Suprapubic skin (tissue), 4 donors: ENCODE data around the gene DDX31. TPM values are rescaled to one million over a fixed set of nuclear protein-coding genes. Genes with fewer than 3 reads are reported as not detected.

Experiments
- DNase-seq, 2 donors: peaks; one replicate each; pipeline ENCODE4 v3.0.0-alpha.2; 2019; ENCODE audit warnings: low spot score in 2 of 2
- H3K27ac ChIP-seq: fragments of 200-600 bp; sonication (generic); one replicate; pipeline ENCODE4 v1.5.1; 2019
- H3K27me3 ChIP-seq: fragments of 200-600 bp; sonication (generic); one replicate; pipeline ENCODE4 v1.5.1; 2019
- H3K36me3 ChIP-seq: fragments of 200-600 bp; sonication (generic); one replicate; pipeline ENCODE4 v1.5.1; 2019
- H3K4me1 ChIP-seq: fragments of 200-600 bp; sonication (generic); one replicate; pipeline ENCODE4 v1.5.1; 2019
- H3K4me3 ChIP-seq: fragments of 200-600 bp; sonication (generic); one replicate; pipeline ENCODE4 v1.5.1; 2019; ENCODE audit warnings: mild to moderate bottlenecking
- H3K9me3 ChIP-seq: fragments of 200-600 bp; sonication (generic); one replicate; pipeline ENCODE4 v1.5.1; 2019
- EP300 ChIP-seq: sonication (generic); formaldehyde crosslinking; IDR thresholded peaks from one replicate; pipeline ENCODE4 v1.6.1; 2017; ENCODE audit warnings: antibody characterized with exemption
- POLR2A ChIP-seq, 2 donors: fragments of 450-650 bp; IDR thresholded peaks; one replicate each; pipeline ENCODE4 v1.6.1; 2017; ENCODE audit warnings: antibody characterized with exemption in 2 of 2, mild to moderate bottlenecking in 2 of 2, moderate library complexity in 2 of 2
- POLR2AphosphoS5 ChIP-seq, 3 donors: sonication (generic); formaldehyde crosslinking; IDR thresholded peaks; one replicate each; pipeline ENCODE4 v1.6.1; 2017; ENCODE audit warnings: antibody characterized with exemption in 3 of 3
- WGBS: methylation state at CpG from one replicate; pipeline ENCODE4 v1.1.5; 2018; 5-methylcytosine and 5-hydroxymethylcytosine counted together
- total RNA-seq, 4 donors: library from RNA; depleted of rRNA; stranded (reverse); fragments of >200 nt; gene quantifications; one replicate each; pipeline ENCODE4 v1.1.0, GENCODE V29; 2016
- TF ChIP-seq, protein P1 (sequence below), 2 donors: fragments of 200-600 bp in 1 of 2; fragments of 450-650 bp in 1 of 2; sonication (generic) in 1 of 2; IDR thresholded peaks; one replicate each; pipeline ENCODE4 v1.5.1; 2016 to 2019; ENCODE audit warnings: antibody characterized with exemption in 2 of 2, mild to moderate bottlenecking in 1 of 2, moderate library complexity in 1 of 2

DDX31 gene
- total RNA-seq, 4 donors from 2014 or later, result 18.6 to 35.8 (median 20.5) TPM

DNA sequence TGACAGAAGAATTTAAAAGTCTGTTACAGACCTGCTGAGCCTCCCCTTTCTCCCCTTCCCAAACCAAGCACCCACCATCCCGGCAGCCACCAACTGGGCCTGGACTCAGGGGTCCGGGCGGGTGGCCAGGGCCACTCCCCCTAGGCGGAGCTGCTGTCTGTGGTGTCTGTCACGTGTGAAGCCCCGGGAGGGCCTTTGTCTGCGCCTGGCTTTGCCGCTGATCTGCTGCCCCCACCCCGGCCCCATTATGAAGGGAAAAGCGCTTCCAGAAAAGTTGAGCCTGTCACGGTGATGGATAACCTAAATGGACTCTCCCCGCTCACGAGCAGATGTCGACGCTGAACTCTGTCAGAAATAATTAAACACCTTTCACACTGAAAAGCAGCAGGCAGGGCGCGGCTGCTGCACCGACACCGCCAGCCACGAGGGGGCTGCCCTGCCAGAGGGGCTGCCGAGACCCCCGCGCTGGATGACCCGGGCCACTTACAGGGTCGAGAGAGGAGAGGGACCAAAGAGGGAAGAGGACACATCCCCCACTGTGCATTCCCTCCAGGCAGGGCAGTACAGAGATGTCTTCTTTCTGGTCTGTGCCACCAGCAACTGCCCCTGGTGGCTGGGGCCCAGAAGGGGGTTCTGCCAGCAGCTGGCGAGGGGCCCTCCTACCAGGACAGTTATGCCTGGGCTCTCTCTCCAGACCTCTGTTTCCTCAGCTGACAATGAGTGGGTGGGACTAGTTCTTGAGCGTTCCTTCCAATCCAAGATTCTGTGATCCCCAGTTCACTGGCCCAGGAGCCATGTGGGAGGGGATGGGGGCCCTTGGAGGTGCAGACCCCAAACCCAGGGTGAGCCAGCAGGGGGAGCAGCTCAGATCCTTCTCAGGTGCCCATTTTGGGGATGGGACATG is 123.4 kb downstream of the DDX31 start:
- no peak for DNase-seq
- peaks cover 31% of the 10 kb centered on the region for H3K27me3 ChIP-seq

DNA sequence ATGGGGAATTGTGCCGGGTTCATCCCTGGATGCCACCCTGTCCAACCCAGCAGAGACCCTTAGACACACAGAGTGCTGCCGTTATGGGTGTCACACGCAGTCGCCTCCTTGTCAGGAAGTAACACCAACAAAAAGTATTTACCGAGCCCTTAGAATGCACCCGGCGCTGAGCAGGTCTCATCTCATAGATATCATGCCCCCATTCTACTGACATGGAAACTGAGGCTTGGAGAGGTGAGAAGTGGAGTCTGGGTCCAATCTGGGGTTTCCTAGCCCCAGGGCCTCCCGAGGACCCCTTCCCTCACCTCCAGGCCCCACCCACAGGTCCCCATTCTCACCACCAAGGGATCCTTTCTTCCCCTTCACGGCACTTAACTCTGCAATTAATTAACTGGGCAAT is 124.2 kb downstream of the DDX31 start:
- H3K4me1 ChIP-seq, result peaks cover 7% of the 10 kb centered on the region
- H3K27ac ChIP-seq, result no peak overlapping the region
- 70% methylated on average over 9 of the region's 9 CpGs for WGBS
- no peaks in the 10 kb centered on the region for H3K36me3 ChIP-seq
- no peak for DNase-seq
- H3K4me3 ChIP-seq, result no peak overlapping the region
- peaks cover 31% of the 10 kb centered on the region for H3K27me3 ChIP-seq
- H3K9me3 ChIP-seq, result no peaks in the 10 kb centered on the region
- TF ChIP-seq EP300 (no peak), POLR2AphosphoS5 (IDR thresholded peaks at IDR 0.05) (no peak), POLR2A (IDR thresholded peaks at IDR 0.05) (no peak)
- TF ChIP-seq, protein P1, sequence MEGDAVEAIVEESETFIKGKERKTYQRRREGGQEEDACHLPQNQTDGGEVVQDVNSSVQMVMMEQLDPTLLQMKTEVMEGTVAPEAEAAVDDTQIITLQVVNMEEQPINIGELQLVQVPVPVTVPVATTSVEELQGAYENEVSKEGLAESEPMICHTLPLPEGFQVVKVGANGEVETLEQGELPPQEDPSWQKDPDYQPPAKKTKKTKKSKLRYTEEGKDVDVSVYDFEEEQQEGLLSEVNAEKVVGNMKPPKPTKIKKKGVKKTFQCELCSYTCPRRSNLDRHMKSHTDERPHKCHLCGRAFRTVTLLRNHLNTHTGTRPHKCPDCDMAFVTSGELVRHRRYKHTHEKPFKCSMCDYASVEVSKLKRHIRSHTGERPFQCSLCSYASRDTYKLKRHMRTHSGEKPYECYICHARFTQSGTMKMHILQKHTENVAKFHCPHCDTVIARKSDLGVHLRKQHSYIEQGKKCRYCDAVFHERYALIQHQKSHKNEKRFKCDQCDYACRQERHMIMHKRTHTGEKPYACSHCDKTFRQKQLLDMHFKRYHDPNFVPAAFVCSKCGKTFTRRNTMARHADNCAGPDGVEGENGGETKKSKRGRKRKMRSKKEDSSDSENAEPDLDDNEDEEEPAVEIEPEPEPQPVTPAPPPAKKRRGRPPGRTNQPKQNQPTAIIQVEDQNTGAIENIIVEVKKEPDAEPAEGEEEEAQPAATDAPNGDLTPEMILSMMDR (IDR thresholded peaks at IDR 0.05), result no peak

More for the DNA sequence above, 123.4 kb downstream of the DDX31 start:
- Histone ChIP-seq H3K36me3 (no peaks in the 10 kb centered on the region), H3K4me1 (peaks cover 7% of the 10 kb centered on the region), H3K4me3 (no peak overlapping the region), H3K9me3 (no peaks in the 10 kb centered on the region), H3K27ac (no peak overlapping the region)
- 4% methylated on average over 18 of the region's 27 CpGs for WGBS
- no peak for TF ChIP-seq EP300
- TF ChIP-seq, protein P1 (IDR thresholded peaks at IDR 0.05), result peak in 1 of 2 donors; percentile 9
- no peak for TF ChIP-seq POLR2A (IDR thresholded peaks at IDR 0.05)
- TF ChIP-seq POLR2AphosphoS5 (IDR thresholded peaks at IDR 0.05), result no peak

DNA sequence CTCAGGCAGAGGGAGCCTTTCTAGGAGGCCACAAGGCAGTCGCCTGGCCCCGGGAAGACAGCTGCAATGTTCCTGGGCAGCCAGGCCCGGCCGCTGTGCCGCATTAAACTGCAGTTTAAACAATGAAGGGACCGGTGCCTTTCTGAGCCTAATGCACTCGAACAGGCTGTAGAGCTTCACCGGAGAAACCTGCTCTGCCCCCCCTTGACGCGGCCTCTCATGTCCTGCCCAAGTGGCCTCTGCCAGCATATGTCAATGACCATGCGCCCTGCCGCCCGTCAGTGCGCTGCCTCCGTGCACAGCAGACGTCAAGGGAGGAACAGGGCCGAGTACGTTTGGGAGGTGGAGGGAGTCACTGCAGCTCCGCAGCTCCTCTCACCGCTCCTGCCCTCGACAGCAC is 125.8 kb downstream of the DDX31 start:
- no peak for DNase-seq
- TF ChIP-seq POLR2AphosphoS5 (IDR thresholded peaks at IDR 0.05), result no peak
- no peak for TF ChIP-seq POLR2A (IDR thresholded peaks at IDR 0.05)
- no peak for TF ChIP-seq EP300
- TF ChIP-seq, protein P1 (IDR thresholded peaks at IDR 0.05), result no peak
- 62% methylated on average over 21 of the region's 21 CpGs for WGBS
- Histone ChIP-seq H3K4me3 (no peak overlapping the region), H3K27me3 (peaks cover 31% of the 10 kb centered on the region), H3K9me3 (no peaks in the 10 kb centered on the region), H3K4me1 (peaks cover 7% of the 10 kb centered on the region), H3K36me3 (no peaks in the 10 kb centered on the region), H3K27ac (no peak overlapping the region)

DNA sequence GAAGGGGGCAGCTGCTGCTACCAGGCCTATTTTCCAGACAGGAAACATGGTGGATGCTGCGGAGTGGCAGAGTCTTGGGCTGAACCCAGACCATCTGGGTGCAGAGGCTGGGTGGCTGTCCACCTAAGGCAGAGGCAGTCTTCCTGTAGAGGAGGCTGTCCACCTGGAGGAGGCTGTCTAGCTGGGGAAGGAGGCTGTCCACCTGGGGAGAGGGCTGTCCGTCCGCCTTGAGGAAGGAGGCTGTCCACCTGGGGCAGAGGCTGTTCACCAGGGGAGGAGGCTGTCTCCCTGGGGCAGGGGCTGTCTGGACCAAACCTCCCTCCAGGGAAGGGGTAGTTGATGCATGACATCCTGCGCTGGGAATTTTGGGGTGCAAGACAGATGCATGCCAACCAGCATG is 126.5 kb downstream of the DDX31 start:
- Histone ChIP-seq H3K9me3 (no peaks in the 10 kb centered on the region), H3K27me3 (peaks cover 31% of the 10 kb centered on the region)

More for the DNA sequence above, 126.5 kb downstream of the DDX31 start:
- TF ChIP-seq EP300, result no peak
- TF ChIP-seq, protein P1 (IDR thresholded peaks at IDR 0.05), result no peak
- Histone ChIP-seq H3K4me1 (peaks cover 7% of the 10 kb centered on the region), H3K27ac (no peak overlapping the region), H3K36me3 (no peaks in the 10 kb centered on the region), H3K4me3 (no peak overlapping the region)
- 100% methylated on average over 1 of the region's 4 CpGs for WGBS
- DNase-seq, result no peak

Other genes starting within 250 kb of the DDX31 start
- not detected for gene BARHL1, start 87.4 kb downstream of the DDX31 start, total RNA-seq
- 10 to 100 TPM; 16.6 to 25.9 (median 24.1) TPM for gene GTF3C4, start 481 bp upstream of the DDX31 start, total RNA-seq
- 1 to 10 TPM; 1.4 to 3.7 (median 1.8) TPM for gene AK8, start 208.3 kb upstream of the DDX31 start, total RNA-seq
- gene SPACA9, start 208.9 kb upstream of the DDX31 start, total RNA-seq, result 10 to 100 TPM in 1 of 4 donors, 1 to 10 TPM in 3; 8.7 to 10.3 (median 9.9) TPM